Measurements from ENCODE around the gene DENND5B. TPM values are rescaled to one million over a fixed set of nuclear protein-coding genes. Genes with fewer than 3 reads are reported as not detected.

The DENND5B gene
- total RNA-seq, 1 experiment from 2014 or later = 9.0 TPM

DNA sequence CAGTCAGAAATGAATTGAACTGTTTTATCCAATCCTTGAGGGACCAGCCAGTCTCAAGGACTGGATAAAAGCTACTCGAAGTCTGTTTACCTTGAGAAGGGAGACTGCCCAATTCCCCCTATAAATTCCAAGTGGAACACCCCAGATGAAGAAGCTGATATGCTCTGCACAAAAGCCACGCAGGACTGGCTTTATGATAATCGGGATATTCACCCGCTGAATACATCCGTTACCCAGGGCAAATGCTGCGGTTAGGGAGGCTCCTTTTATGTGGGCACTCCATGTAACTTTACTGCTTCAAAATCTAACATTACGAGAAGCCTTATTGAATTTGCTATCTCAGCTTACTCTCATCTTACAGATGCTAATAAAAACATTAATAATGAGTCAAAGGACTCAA lies 119.1 kb downstream of the DENND5B start:
- no peak for DNase-seq (ENCODE audit: low read depth)

DNA sequence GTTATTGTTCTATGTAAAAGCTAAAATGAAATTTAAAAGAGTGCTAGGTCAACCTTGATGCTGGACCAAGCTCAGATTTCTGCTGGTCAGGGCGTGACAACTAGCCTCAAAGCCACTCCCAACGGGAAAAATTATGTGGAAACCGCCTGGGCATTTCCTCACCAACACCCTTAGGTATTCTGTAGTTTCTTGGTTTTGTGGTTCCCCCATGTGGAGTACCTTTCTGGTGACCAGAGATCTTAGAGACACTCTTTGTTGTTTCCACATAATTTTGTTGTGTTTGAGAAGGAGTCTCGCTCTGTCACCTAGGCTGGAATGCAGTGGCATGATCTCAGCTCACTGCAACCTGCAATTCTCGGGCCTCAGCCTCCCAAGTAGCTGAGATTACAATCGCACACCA lies 119.9 kb downstream of the DENND5B start:
- no peak for DNase-seq (ENCODE audit: low read depth)

- no peak for DNase-seq (ENCODE audit: low read depth)
Measured at GRCh38 chr12:31470459-31470858, 120.5 kb downstream of the DENND5B start.

- DNase-seq (ENCODE audit: low read depth) = no peak
Measured at GRCh38 chr12:31466768-31467167, 124.2 kb downstream of the DENND5B start.

- no peak for DNase-seq (ENCODE audit: low read depth)
Measured at GRCh38 chr12:31465002-31465401, 125.9 kb downstream of the DENND5B start.

GRCh38 chr12:31460024-31460423 lies 130.9 kb downstream of the DENND5B start:
- DNase-seq (ENCODE audit: low read depth) = no peak

GRCh38 chr12:31456562-31456961 lies 134.4 kb downstream of the DENND5B start:
- DNase-seq (ENCODE audit: low read depth) = no peak

DNA sequence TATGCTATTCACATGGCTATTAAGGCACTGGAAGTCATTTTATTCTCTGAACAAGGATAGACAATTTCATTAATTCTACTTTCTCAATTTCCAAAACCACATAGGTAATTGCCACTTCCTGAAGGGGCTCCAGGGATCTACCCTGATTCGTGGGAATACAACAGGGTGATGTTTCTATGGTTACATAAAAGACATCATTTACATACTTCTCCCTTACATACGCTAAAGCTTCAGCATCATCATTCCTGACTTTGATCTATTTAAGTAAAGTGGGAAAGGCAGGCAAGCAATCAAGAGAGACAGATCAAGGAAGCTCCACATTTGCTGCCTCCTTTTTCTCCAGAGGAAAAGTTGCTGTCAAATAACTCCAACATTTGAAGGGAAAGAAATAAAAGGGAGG lies 146.2 kb downstream of the DENND5B start:
- DNase-seq (ENCODE audit: low read depth) = no peak

- DNase-seq (ENCODE audit: low read depth) = no peak
Measured at GRCh38 chr12:31440586-31440985, 150.3 kb downstream of the DENND5B start.

GRCh38 chr12:31440134-31440533 lies 150.8 kb downstream of the DENND5B start:
- no peak for DNase-seq (ENCODE audit: low read depth)

GRCh38 chr12:31431721-31432240 lies 159.2 kb downstream of the DENND5B start:
- no peak for DNase-seq (ENCODE audit: low read depth)

DNA sequence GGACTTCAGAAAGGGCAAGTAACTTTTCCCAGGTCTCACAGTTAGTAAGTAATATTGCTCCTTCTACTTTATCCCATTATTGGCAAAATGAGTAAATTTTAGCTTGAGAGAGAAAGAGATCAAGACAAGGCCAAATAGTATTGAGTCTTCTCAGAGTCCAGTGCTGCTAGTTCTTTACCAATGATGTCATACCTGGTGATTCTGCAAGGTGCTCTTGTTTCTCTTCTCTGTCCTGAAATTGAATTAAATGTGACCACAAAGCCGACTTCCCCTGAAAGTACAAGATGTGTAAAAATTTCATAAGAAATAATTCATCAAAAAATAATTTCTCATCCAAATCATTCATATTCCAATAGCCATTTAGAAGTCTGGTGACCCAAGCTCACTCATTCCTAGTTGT lies 167.5 kb downstream of the DENND5B start:
- no peak for DNase-seq (ENCODE audit: low read depth)

- no peak for DNase-seq (ENCODE audit: low read depth)
Measured at GRCh38 chr12:31412292-31412801, 178.6 kb downstream of the DENND5B start.

GRCh38 chr12:31408763-31409162 lies 182.2 kb downstream of the DENND5B start:
- DNase-seq (ENCODE audit: low read depth) = no peak

DNA sequence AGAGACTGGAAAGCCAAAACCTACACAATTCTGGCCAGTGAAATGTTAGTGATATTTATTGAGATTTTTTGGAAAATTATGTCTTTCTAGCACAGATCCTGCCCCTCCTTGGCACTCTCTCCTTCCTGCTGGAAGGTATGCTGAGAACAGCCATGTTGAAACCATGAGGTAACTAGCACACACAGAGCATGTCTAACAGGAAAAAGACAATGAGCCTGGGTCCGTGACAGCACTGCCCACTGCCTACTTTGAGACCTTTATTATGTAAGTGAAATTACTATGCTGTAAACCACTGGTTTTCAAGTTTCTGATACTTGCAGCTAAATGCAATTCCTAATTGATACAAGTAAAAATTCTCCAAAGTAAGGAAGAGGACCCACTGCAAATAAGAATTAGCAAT lies 183.4 kb downstream of the DENND5B start:
- no peak for DNase-seq (ENCODE audit: low read depth)

- no peak for DNase-seq (ENCODE audit: low read depth)
Measured at GRCh38 chr12:31406345-31406744, 184.6 kb downstream of the DENND5B start.

GRCh38 chr12:31405021-31405420 lies 185.9 kb downstream of the DENND5B start:
- DNase-seq (ENCODE audit: low read depth) = no peak

GRCh38 chr12:31403099-31403607 lies 187.8 kb downstream of the DENND5B start:
- DNase-seq (ENCODE audit: low read depth) = peak; percentile 92

GRCh38 chr12:31393004-31393550 lies 197.9 kb downstream of the DENND5B start:
- no peak for DNase-seq (ENCODE audit: low read depth)

GRCh38 chr12:31390991-31391390 lies 199.9 kb downstream of the DENND5B start:
- DNase-seq (ENCODE audit: low read depth) = no peak

- DNase-seq (ENCODE audit: low read depth) = no peak
Measured at GRCh38 chr12:31388713-31389112, 202.2 kb downstream of the DENND5B start.

DNA sequence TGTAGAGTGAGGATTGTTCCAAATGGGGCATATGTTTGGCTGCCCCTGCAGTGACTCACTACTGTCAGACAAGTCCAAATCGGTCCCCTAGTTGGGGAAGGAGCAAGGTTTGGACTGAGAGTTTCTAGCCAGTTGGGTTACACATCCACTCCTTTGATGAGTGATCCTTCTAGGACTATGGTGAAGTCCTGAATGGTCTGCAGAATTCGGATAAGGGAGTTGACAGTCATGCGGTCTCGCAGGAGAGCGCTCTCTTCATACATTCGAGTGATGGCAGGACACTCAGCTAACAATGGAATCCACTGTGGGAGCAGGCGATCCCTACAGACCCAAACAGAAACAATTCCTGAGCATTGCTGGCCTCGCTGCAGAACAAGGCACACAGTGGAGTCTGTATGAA lies 203.5 kb downstream of the DENND5B start:
- DNase-seq (ENCODE audit: low read depth) = no peak

GRCh38 chr12:31387011-31387410 lies 203.9 kb downstream of the DENND5B start:
- DNase-seq (ENCODE audit: low read depth) = no peak

- no peak for DNase-seq (ENCODE audit: low read depth)
Measured at GRCh38 chr12:31386364-31386777, 204.6 kb downstream of the DENND5B start.
